H1 (cell line): ENCODE results near the gene LEO1. TPM values are rescaled to one million over a fixed set of nuclear protein-coding genes. Genes with fewer than 3 reads are reported as not detected.

Experiments used
- CTCF ChIA-PET: fragments of 300-600 bp; sonication (Branson Sonifier 250); formaldehyde crosslinking; loops from one replicate; lab custom pipeline; 2021; ENCODE audit not compliant: partially characterized antibody; lab: Charles Lee
- POLR2A ChIA-PET: fragments of 300-600 bp; sonication (Branson Sonifier 250); formaldehyde crosslinking; loops from one replicate; lab custom pipeline; 2021; ENCODE audit warnings: inconsistent platforms; ENCODE audit not compliant: partially characterized antibody; lab: Charles Lee
- DNase-seq, 2 experiments: peaks; one replicate each; pipeline versions ENCODE4 v3.0.0 to v3.0.0-alpha.2; 2010 to 2022; ENCODE audit warnings: low spot score in 2 of 2, low read depth in 1 of 2, mixed read lengths in 1 of 2
- FAIRE-seq: peaks from 2 replicates; lab custom pipeline; 2011; peaks lifted over from hg19 to GRCh38; lab: Jason Lieb, UNC
- H2AFZ ChIP-seq: 2 replicates; pipeline ENCODE4 v1.8.1; 2012; ENCODE audit warnings: low read length, inconsistent platforms
- H2AK5ac ChIP-seq: 2 replicates; pipeline ENCODE4 v1.6.1; 2013; ENCODE audit warnings: low read depth, low read length
- H2BK120ac ChIP-seq: replicated peaks from 2 replicates; pipeline ENCODE3; 2013; ENCODE audit warnings: low read depth, low read length, inconsistent platforms
- H2BK12ac ChIP-seq: 2 replicates; pipeline ENCODE4 v1.6.1; 2013; ENCODE audit warnings: low read depth, low read length
- H2BK15ac ChIP-seq: 2 replicates; pipeline ENCODE4 v1.6.1; 2013; ENCODE audit warnings: low read length
- H2BK20ac ChIP-seq: 2 replicates; pipeline ENCODE4 v1.6.1; 2013; ENCODE audit warnings: low read length
- H2BK5ac ChIP-seq: 2 replicates; pipeline ENCODE4 v1.6.1; 2013; ENCODE audit warnings: low read depth, low read length
- H3K14ac ChIP-seq: 2 replicates; pipeline ENCODE4 v1.6.1; 2013; ENCODE audit warnings: inconsistent platforms; ENCODE audit not compliant: insufficient read length
- H3K18ac ChIP-seq: 2 replicates; pipeline ENCODE4 v1.6.1; 2013; ENCODE audit warnings: low read length; ENCODE audit errors: extremely low read depth
- H3K23ac ChIP-seq: 2 replicates; pipeline ENCODE4 v1.6.1; 2013; ENCODE audit warnings: inconsistent platforms; ENCODE audit not compliant: insufficient read length
- H3K23me2 ChIP-seq: 2 replicates; pipeline ENCODE4 v1.6.1; 2013; ENCODE audit warnings: low read depth, low read length
- H3K27ac ChIP-seq: 2 replicates; pipeline ENCODE4 v1.6.1; 2011; ENCODE audit warnings: low read depth, low read length, inconsistent platforms
- H3K27me3 ChIP-seq, 4 experiments: replicated peaks in 1 of 4; 1 replicate in 1 of 4; 2 replicates in 3 of 4; pipeline versions ENCODE4 v1.6.1 to v1.8.1; 2011 to 2013; ENCODE audit warnings: low read length in 3 of 4, mild to moderate bottlenecking in 3 of 4, inconsistent platforms in 2 of 4, mixed read lengths in 2 of 4, moderate library complexity in 1 of 4; ENCODE audit not compliant: control insufficient read depth in 3 of 4, insufficient read depth in 3 of 4; ENCODE audit errors: extremely low read depth in 1 of 4
- H3K36me3 ChIP-seq, 4 experiments: 2 replicates each; pipeline versions ENCODE4 v1.6.1 to v1.8.1; 2011 to 2013; ENCODE audit warnings: mild to moderate bottlenecking in 4 of 4, low read length in 3 of 4, moderate library complexity in 2 of 4, control low read depth in 1 of 4, inconsistent platforms in 1 of 4; ENCODE audit not compliant: insufficient read depth in 4 of 4, control insufficient read depth in 2 of 4
- H3K4ac ChIP-seq: replicated peaks from 2 replicates; pipeline ENCODE3; 2013; ENCODE audit warnings: low read length, low read depth, mixed read lengths, inconsistent platforms; ENCODE audit not compliant: insufficient read length
- H3K4me1 ChIP-seq, 4 experiments: replicated peaks in 1 of 4; 1 replicate in 1 of 4; 2 replicates in 3 of 4; pipeline versions ENCODE4 v1.6.1 to v1.8.1; 2011 to 2013; ENCODE audit warnings: low read length in 3 of 4, inconsistent platforms in 2 of 4, mixed read lengths in 1 of 4; ENCODE audit not compliant: insufficient read depth in 4 of 4, control insufficient read depth in 3 of 4
- H3K4me2 ChIP-seq, 2 experiments: 2 replicates each; pipeline versions ENCODE4 v1.6.1 to v1.8.1; 2011 to 2013; ENCODE audit warnings: low read depth in 2 of 2, low read length in 2 of 2, control low read depth in 1 of 2, inconsistent platforms in 1 of 2, mild to moderate bottlenecking in 1 of 2; ENCODE audit not compliant: insufficient read depth in 1 of 2
- H3K4me3 ChIP-seq, 4 experiments: fragments of 200-600, 300-600 bp in 1 of 4; sonication (generic), shearing (Covaris generic), sonication (Bioruptor Twin) in 1 of 4; 2 replicates each; pipeline versions ENCODE4 v1.5.1 to v1.8.1; 2011 to 2016; ENCODE audit warnings: low read length in 4 of 4, low read depth in 3 of 4, control low read depth in 2 of 4, inconsistent platforms in 2 of 4, mild to moderate bottlenecking in 2 of 4, mixed read lengths in 1 of 4, moderate library complexity in 1 of 4; ENCODE audit not compliant: insufficient read depth in 2 of 4; ENCODE audit errors: extremely low read depth in 1 of 4
- H3K56ac ChIP-seq: replicated peaks from 2 replicates; pipeline ENCODE3; 2013; ENCODE audit warnings: low read depth, mild to moderate bottlenecking, mixed read lengths, low read length, inconsistent platforms; ENCODE audit not compliant: insufficient read length
- H3K79me1 ChIP-seq: 2 replicates; pipeline ENCODE4 v1.6.1; 2013; ENCODE audit warnings: low read depth, low read length, control low read depth
- H3K79me2 ChIP-seq, 2 experiments: 2 replicates each; pipeline versions ENCODE4 v1.6.1 to v1.8.1; 2012 to 2013; ENCODE audit warnings: low read length in 2 of 2, mild to moderate bottlenecking in 2 of 2, inconsistent platforms in 1 of 2; ENCODE audit not compliant: insufficient read depth in 2 of 2, control insufficient read depth in 1 of 2
- H3K9ac ChIP-seq, 4 experiments: replicated peaks in 1 of 4; 1 replicate in 1 of 4; 2 replicates in 3 of 4; pipeline versions ENCODE4 v1.6.1 to v1.8.1; 2011 to 2013; ENCODE audit warnings: low read depth in 3 of 4, low read length in 3 of 4, control low read depth in 2 of 4, mild to moderate bottlenecking in 2 of 4, moderate library complexity in 2 of 4, inconsistent platforms in 1 of 4; ENCODE audit errors: extremely low read depth in 1 of 4
- H3K9me3 ChIP-seq, 2 experiments: 2 replicates each; pipeline versions ENCODE4 v1.6.1 to v1.8.1; 2012 to 2013; ENCODE audit warnings: mild to moderate bottlenecking in 2 of 2, moderate library complexity in 2 of 2, control low read depth in 1 of 2, inconsistent platforms in 1 of 2, low read depth in 1 of 2, low read length in 1 of 2, mixed read lengths in 1 of 2; ENCODE audit not compliant: insufficient read depth in 2 of 2
- H4K20me1 ChIP-seq, 2 experiments: replicated peaks in 1 of 2; 2 replicates each; pipeline versions ENCODE3 to v1.8.1; 2011 to 2013; ENCODE audit warnings: inconsistent platforms in 2 of 2, low read length in 2 of 2, mild to moderate bottlenecking in 1 of 2; ENCODE audit not compliant: insufficient read depth in 2 of 2, control insufficient read depth in 1 of 2
- H4K5ac ChIP-seq: 2 replicates; pipeline ENCODE4 v1.6.1; 2013; ENCODE audit warnings: low read length, low read depth, mixed read lengths, inconsistent platforms; ENCODE audit not compliant: insufficient read length
- H4K8ac ChIP-seq: 2 replicates; pipeline ENCODE4 v1.8.0; 2013; ENCODE audit warnings: mild to moderate bottlenecking, moderate library complexity, low read length, inconsistent platforms; ENCODE audit not compliant: insufficient read depth; ENCODE audit errors: extremely low read depth
- H4K91ac ChIP-seq: replicated peaks from 2 replicates; pipeline ENCODE3; 2013; ENCODE audit warnings: low read length, mixed read lengths, inconsistent platforms; ENCODE audit not compliant: insufficient read length
- CBX8 ChIP-seq: fragments of 300-800, 300-1000 bp; sonication (generic); IDR thresholded peaks from 2 replicates; pipeline ENCODE4 v1.7.1; 2016; ENCODE audit warnings: low read depth, low read length, borderline replicate concordance
- CTCF ChIP-seq, 3 experiments: IDR thresholded peaks; 1 replicate in 2 of 3; 2 replicates in 1 of 3; pipeline versions ENCODE4 v1.5.1 to v1.6.1; 2011; ENCODE audit warnings: low read length in 3 of 3, mild to moderate bottlenecking in 3 of 3, inconsistent platforms in 2 of 3, low read depth in 1 of 3, moderate library complexity in 1 of 3; ENCODE audit not compliant: insufficient read depth in 1 of 3; ENCODE audit errors: control extremely low read depth in 1 of 3
- EGR1 ChIP-seq: IDR thresholded peaks from 2 replicates; pipeline ENCODE4 v1.6.1; 2011; ENCODE audit warnings: low read depth, low read length, borderline replicate concordance
- GABPA ChIP-seq: IDR thresholded peaks from 2 replicates; pipeline ENCODE4 v1.6.1; 2011; ENCODE audit warnings: mild to moderate bottlenecking, low read length, moderate library complexity, borderline replicate concordance; ENCODE audit not compliant: insufficient read depth
- JUND ChIP-seq: IDR thresholded peaks from 2 replicates; pipeline ENCODE4 v1.6.1; 2011; ENCODE audit warnings: mild to moderate bottlenecking, improper control_type of control experiment, low read length
- RAD21 ChIP-seq, 2 experiments: IDR thresholded peaks in 1 of 2; conservative IDR thresholded peaks in 1 of 2; 2 replicates each; pipeline ENCODE4 v1.6.1; 2011; ENCODE audit warnings: low read depth in 2 of 2, low read length in 2 of 2, improper control_type of control experiment in 1 of 2, inconsistent platforms in 1 of 2, mild to moderate bottlenecking in 1 of 2, moderate library complexity in 1 of 2
- WGBS, 2 experiments: shearing (Covaris generic) in 1 of 2; methylation state at CpG; one replicate each; pipeline versions ENCODE4 v1.1.6 to v1.1.7; 2013 to 2015; ENCODE audit warnings: low lambda C conversion rate in 2 of 2, mixed read lengths in 2 of 2, inconsistent platforms in 1 of 2, low coverage in 1 of 2, missing lambda C conversion rate in 1 of 2; ENCODE audit not compliant: insufficient replicate concordance in 2 of 2, insufficient coverage in 1 of 2, insufficient read length in 1 of 2; ENCODE audit errors: extremely low coverage in 1 of 2, missing lambda C conversion rate in 1 of 2; 5-methylcytosine and 5-hydroxymethylcytosine counted together
- polyA plus RNA-seq, 7 experiments: library from polyadenylated mRNA; depleted of rRNA in 3 of 7; stranded (reverse) in 5 of 7; unstranded in 2 of 7; fragments of >200 nt in 5 of 7; fragments of 200-250 nt in 2 of 7; gene quantifications; 1 replicate in 5 of 7; 2 replicates in 1 of 7; 4 replicates in 1 of 7; pipeline versions ENCODE4 v1.2.1 to v1.2.3, GENCODE V29; 2011 to 2013; ENCODE audit warnings: missing spikeins in 2 of 7, mixed read lengths in 2 of 7
- total RNA-seq: library from RNA; stranded (reverse); fragmentation: NEBNext Ultra II Directional; extraction: Animal tissue kit (Norgen Biotek cat#: 25700); gene quantifications from 2 replicates; pipeline ENCODE4 v1.2.1, GENCODE V29; 2021

Gene LEO1
- total and polyA plus RNA-seq, 2 of the 8 experiments (the other 6 are each of a cell fraction or from before 2014, with no cell fraction given) = 1.6 to 27.4 TPM

- ChIA-PET CTCF (interaction anchor here (0.6 to 2.8 kb wide), 35 partner anchors 8 to 312 kb away, joined by 3 to 27 read pairs (median 5); no protein-coding TSS in a partner anchor), POLR2A (interaction anchor here (0.6 to 1.2 kb wide), 3 partner anchors 9 to 417 kb away, joined by 3 to 4 read pairs (median 3); no protein-coding TSS in a partner anchor)
- Histone ChIP-seq H3K27ac (no peak overlapping the region), H3K9ac (no peak overlapping the region), H3K9me3 (no peaks in the 10 kb centered on the region), H4K5ac (no peak overlapping the region), H4K20me1 (no peaks in the 10 kb centered on the region), H3K79me1 (no peaks in the 10 kb centered on the region), H3K23ac (no peak overlapping the region), H2BK20ac (no peak overlapping the region), H3K56ac (no peak overlapping the region), H3K79me2 (no peaks in the 10 kb centered on the region), H3K4me1 (no peaks in the 10 kb centered on the region; a peak in 1 of 7 replicates), H2BK15ac (no peak overlapping the region), H3K36me3 (no peaks in the 10 kb centered on the region; a peak in 1 of 8 replicates), H2BK5ac (no peak overlapping the region)
- peak; percentile 63 for FAIRE-seq
- TF ChIP-seq CBX8 (no peak), CTCF (IDR thresholded peaks at IDR 0.05; ENCODE audit: control extremely low read depth in 1 of 3, insufficient read depth in 1 of 3, low read depth in 1 of 3, low read length in 3 of 3) (peak; percentile 75 to 84 (median 78)), RAD21 (IDR thresholded peaks at IDR 0.05 in 1 of 2, conservative IDR thresholded peaks at IDR 0.05 in 1 of 2; ENCODE audit: low read depth in 2 of 2, low read length in 2 of 2) (peak; percentile 81 to 87), GABPA (no peak; the same call in 1 of the 2 replicates), EGR1 (no peak), JUND (no peak)
- TF ChIP-seq, all 59 proteins: peak for 2
- H3K23me2 ChIP-seq = no peaks in the 10 kb centered on the region
- no peak overlapping the region for H3K14ac ChIP-seq
- no peak overlapping the region for H2AFZ ChIP-seq
- H4K91ac ChIP-seq = no peak overlapping the region
- H3K4me2 ChIP-seq = no peak overlapping the region
- no peak overlapping the region for H3K4me3 ChIP-seq
- H2AK5ac ChIP-seq = no peak overlapping the region
- H3K4ac ChIP-seq = no peak overlapping the region
- no peak overlapping the region for H3K18ac ChIP-seq
- H3K27me3 ChIP-seq = no peaks in the 10 kb centered on the region
- no peak overlapping the region for H2BK120ac ChIP-seq
- no peak overlapping the region for H4K8ac ChIP-seq
- H2BK12ac ChIP-seq = no peak overlapping the region
- DNase-seq = peak in 1 of 2 experiments; percentile 31
- WGBS, 2 experiments = 64% methylated on average over 2 of the region's 2 CpGs; no CpG with 5 or more reads in 1 of the 2 experiments
Measured at GRCh38 chr15:51917493-51917892, 54.1 kb downstream of the LEO1 start.
